ENCODE data around the gene ASPG. TPM values are rescaled to one million over a fixed set of nuclear protein-coding genes. Genes with fewer than 3 reads are reported as not detected.
A peak's percentile ranks its signal among the peaks of the same experiment; 100 is the strongest.

The ASPG gene
- total and polyA plus RNA-seq, 9 donors, result 0.45 to 28.8 (median 18.7) TPM

- no peaks in the 10 kb centered on the region for H3K9me3 ChIP-seq
- H3K27me3 ChIP-seq, result no peaks in the 10 kb centered on the region
- peaks cover 15% of the 10 kb centered on the region for H3K4me1 ChIP-seq (ENCODE audit: insufficient read depth)
- no peak overlapping the region for H3K4me3 ChIP-seq
- no peak for DNase-seq
- TF ChIP-seq EP300 (IDR thresholded peaks at IDR 0.05) (no peak), POLR2A (IDR thresholded peaks at IDR 0.05) (no peak), CTCF (IDR thresholded peaks at IDR 0.05) (no peak)
- no peak overlapping the region for H3K27ac ChIP-seq
- no peaks in the 10 kb centered on the region for H3K36me3 ChIP-seq
- WGBS, 3 donors, result 85 to 95% (median 88%) methylated on average over 5 of the region's 5 CpGs
- intact Hi-C loops (cut with DNase I), result no loop called here
Measured at GRCh38 chr14:104156142-104156541, 70.6 kb downstream of the ASPG start.

- Histone ChIP-seq H3K4me1 (ENCODE audit: insufficient read depth) (peaks cover 15% of the 10 kb centered on the region), H3K27me3 (no peaks in the 10 kb centered on the region), H3K27ac (no peak overlapping the region), H3K9me3 (no peaks in the 10 kb centered on the region), H3K4me3 (no peak overlapping the region), H3K36me3 (no peaks in the 10 kb centered on the region)
- DNase-seq, result no peak
- WGBS, 3 donors, result 87 to 90% (median 88%) methylated on average over 40 to 42 of the region's 42 CpGs
- no peak for TF ChIP-seq CTCF (IDR thresholded peaks at IDR 0.05)
- no peak for TF ChIP-seq POLR2A (IDR thresholded peaks at IDR 0.05)
- no peak for TF ChIP-seq EP300 (IDR thresholded peaks at IDR 0.05)
- intact Hi-C loops (cut with DNase I), result no loop called here
Measured at GRCh38 chr14:104157016-104157928, 71.8 kb downstream of the ASPG start.

- no peaks in the 10 kb centered on the region for H3K9me3 ChIP-seq
- intact Hi-C loops (cut with DNase I), result no loop called here
- H3K4me3 ChIP-seq, result no peak overlapping the region
- DNase-seq, result peak; percentile 71 to 85 (median 79)
- TF ChIP-seq EP300 (IDR thresholded peaks at IDR 0.05) (no peak), POLR2A (IDR thresholded peaks at IDR 0.05) (no peak), CTCF (IDR thresholded peaks at IDR 0.05) (no peak)
- H3K4me1 ChIP-seq (ENCODE audit: insufficient read depth), result peaks cover 15% of the 10 kb centered on the region
- H3K27me3 ChIP-seq, result no peaks in the 10 kb centered on the region
- WGBS, 3 donors, result 30 to 67% (median 42%) methylated on average over 39 to 51 of the region's 51 CpGs
- no peaks in the 10 kb centered on the region for H3K36me3 ChIP-seq
- H3K27ac ChIP-seq, result peak overlapping the region in 1 of 2 donors; percentile 38
Measured at GRCh38 chr14:104158827-104159798, 73.6 kb downstream of the ASPG start.

GRCh38 chr14:104159990-104160389 lies 74.5 kb downstream of the ASPG start:
- H3K4me3 ChIP-seq, result no peak overlapping the region
- H3K4me1 ChIP-seq (ENCODE audit: insufficient read depth), result peaks cover 15% of the 10 kb centered on the region
- no peaks in the 10 kb centered on the region for H3K9me3 ChIP-seq
- TF ChIP-seq POLR2A (IDR thresholded peaks at IDR 0.05) (no peak), CTCF (IDR thresholded peaks at IDR 0.05) (no peak), EP300 (IDR thresholded peaks at IDR 0.05) (no peak)
- no peaks in the 10 kb centered on the region for H3K36me3 ChIP-seq
- 93 to 96% (median 94%) methylated on average over 9 of the region's 9 CpGs for WGBS, 3 donors
- H3K27ac ChIP-seq, result no peak overlapping the region
- intact Hi-C loops (cut with DNase I), result no loop called here
- DNase-seq, result no peak
- H3K27me3 ChIP-seq, result no peaks in the 10 kb centered on the region

Data from ovary (tissue), 9 donors.